ENCODE results near the gene AMIGO2.
A peak's percentile ranks its signal among the peaks of the same experiment; 100 is the strongest.
"Not testable (repeated sequence)": the region's sequence is repeated elsewhere in the genome, so short reads cannot be mapped to it uniquely, and the experiment has no call there.

Gene AMIGO2

GRCh38 chr12:47070310-47070709 is 9.4 kb downstream of the AMIGO2 start:
- DNase-seq = no peak

- no peak for DNase-seq
These were observed 11.2 kb downstream of the AMIGO2 start for GRCh38 chr12:47068539-47068938.

- DNase-seq = no peak
These were observed 11.9 kb downstream of the AMIGO2 start for GRCh38 chr12:47067771-47068431.

- DNase-seq = no peak
These were observed 12.6 kb downstream of the AMIGO2 start for GRCh38 chr12:47067176-47067575.

- DNase-seq = no peak
These were observed 13.3 kb downstream of the AMIGO2 start for GRCh38 chr12:47066278-47067025.

- no peak for DNase-seq
These were observed 14.2 kb downstream of the AMIGO2 start for GRCh38 chr12:47065546-47065945.

GRCh38 chr12:47058640-47059039 is 21.1 kb downstream of the AMIGO2 start:
- not testable (repeated sequence) for DNase-seq

GRCh38 chr12:47056944-47057343 is 22.8 kb downstream of the AMIGO2 start:
- not testable (repeated sequence) for DNase-seq

- DNase-seq = not testable (repeated sequence)
These were observed 23.9 kb downstream of the AMIGO2 start for GRCh38 chr12:47055856-47056255.

- DNase-seq = no peak
These were observed 25.1 kb downstream of the AMIGO2 start for GRCh38 chr12:47054659-47055058.

- no peak for DNase-seq
These were observed 25.8 kb downstream of the AMIGO2 start for GRCh38 chr12:47053961-47054360.

- no peak for DNase-seq
These were observed 27.5 kb downstream of the AMIGO2 start for GRCh38 chr12:47052274-47052673.

- not testable (repeated sequence) for DNase-seq
These were observed 28.5 kb downstream of the AMIGO2 start for GRCh38 chr12:47051291-47051690.

GRCh38 chr12:47048541-47048940 is 31.2 kb downstream of the AMIGO2 start:
- DNase-seq = no peak

- DNase-seq = no peak
These were observed 38.4 kb downstream of the AMIGO2 start for GRCh38 chr12:47041327-47041726.

GRCh38 chr12:47039756-47040155 is 40.0 kb downstream of the AMIGO2 start:
- no peak for DNase-seq

- no peak for DNase-seq
These were observed 40.7 kb downstream of the AMIGO2 start for GRCh38 chr12:47039079-47039478.

GRCh38 chr12:47038270-47038748 is 41.5 kb downstream of the AMIGO2 start:
- DNase-seq = peak; percentile 57

GRCh38 chr12:47035484-47035883 is 44.3 kb downstream of the AMIGO2 start:
- peak; percentile 16 for DNase-seq

GRCh38 chr12:47034661-47035060 is 45.1 kb downstream of the AMIGO2 start:
- DNase-seq = no peak

- DNase-seq = no peak
These were observed 45.8 kb downstream of the AMIGO2 start for GRCh38 chr12:47033789-47034555.

- peak; percentile 17 for DNase-seq
These were observed 46.7 kb downstream of the AMIGO2 start for GRCh38 chr12:47033081-47033480.

GRCh38 chr12:47032644-47033043 is 47.1 kb downstream of the AMIGO2 start:
- DNase-seq = peak; percentile 63

GRCh38 chr12:47029903-47030302 is 49.9 kb downstream of the AMIGO2 start:
- no peak for DNase-seq

All from suppressor macrophage treated with lipopolysaccharide for 4 hours (primary cell).